ENCODE measurements around the gene RAVER1.

The RAVER1 gene

GRCh38 chr19:10266706-10267105 lies 66.6 kb downstream of the RAVER1 start:
- no peak for DNase-seq
